Urinary bladder (tissue), 4 donors: Measurements from ENCODE around the gene MAGI2. TPM values are rescaled to one million over a fixed set of nuclear protein-coding genes. Genes with fewer than 3 reads are reported as not detected.

Source experiments
- DNase-seq: peaks from one replicate; pipeline ENCODE4 v3.0.0-alpha.2; 2015; ENCODE audit errors: extremely low spot score
- H3K27ac ChIP-seq: one replicate; pipeline ENCODE4 v1.5.1; 2013; ENCODE audit warnings: low read depth, mild to moderate bottlenecking, moderate library complexity
- H3K36me3 ChIP-seq: one replicate; pipeline ENCODE4 v1.6.1; 2013; ENCODE audit warnings: mild to moderate bottlenecking, moderate library complexity; ENCODE audit not compliant: insufficient read depth
- H3K4me1 ChIP-seq: one replicate; pipeline ENCODE4 v1.6.1; 2013; ENCODE audit warnings: mild to moderate bottlenecking, moderate library complexity; ENCODE audit not compliant: insufficient read depth
- H3K4me3 ChIP-seq: one replicate; pipeline ENCODE4 v1.5.1; 2013; ENCODE audit warnings: low read depth, low read length
- WGBS: extraction: QIAGEN DNeasy Blood & Tissue Kit; methylation state at CpG from one replicate; pipeline ENCODE4 v1.1.7; 2013; 5-methylcytosine and 5-hydroxymethylcytosine counted together
- polyA plus RNA-seq: library from polyadenylated mRNA; stranded (reverse); fragments of 200-250 nt; gene quantifications from one replicate; pipeline ENCODE4 v1.2.3, GENCODE V29; 2013
- total RNA-seq: library from RNA; depleted of rRNA; stranded (reverse); fragments of >200 nt; gene quantifications from one replicate; pipeline ENCODE4 v1.2.3, GENCODE V29; 2014
- donor health status: healthy with polysubstance abuse.
- donor health status: healthy.

The MAGI2 gene
- total and polyA plus RNA-seq, 2 donors, result 7.6 to 37.4 TPM

DNA sequence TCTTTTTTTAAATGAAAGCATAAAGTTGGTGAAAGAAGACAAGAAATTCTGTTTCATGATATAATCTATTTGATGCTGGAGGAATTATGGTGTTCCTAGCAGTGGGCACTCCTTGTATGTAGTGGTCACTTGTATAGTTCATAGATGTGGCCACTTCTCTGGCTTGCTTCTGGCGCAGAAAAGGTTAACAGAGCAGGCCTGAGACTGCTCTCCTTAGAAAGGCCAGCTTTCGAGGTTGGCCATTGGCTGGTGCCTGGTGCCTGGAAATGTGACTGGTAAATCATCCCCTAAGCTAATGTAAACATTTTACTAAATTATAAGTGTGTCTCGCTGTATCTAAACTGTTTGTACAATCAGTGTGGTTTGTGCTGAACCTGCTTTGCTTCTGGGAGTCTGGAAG is 1378.8 kb downstream of the MAGI2 start:
- 64% methylated on average over 3 of the region's 3 CpGs for WGBS
- Histone ChIP-seq H3K4me1 (no peaks in the 10 kb centered on the region), H3K4me3 (no peak overlapping the region), H3K36me3 (no peaks in the 10 kb centered on the region), H3K27ac (no peak overlapping the region)
- no peak for DNase-seq

DNA sequence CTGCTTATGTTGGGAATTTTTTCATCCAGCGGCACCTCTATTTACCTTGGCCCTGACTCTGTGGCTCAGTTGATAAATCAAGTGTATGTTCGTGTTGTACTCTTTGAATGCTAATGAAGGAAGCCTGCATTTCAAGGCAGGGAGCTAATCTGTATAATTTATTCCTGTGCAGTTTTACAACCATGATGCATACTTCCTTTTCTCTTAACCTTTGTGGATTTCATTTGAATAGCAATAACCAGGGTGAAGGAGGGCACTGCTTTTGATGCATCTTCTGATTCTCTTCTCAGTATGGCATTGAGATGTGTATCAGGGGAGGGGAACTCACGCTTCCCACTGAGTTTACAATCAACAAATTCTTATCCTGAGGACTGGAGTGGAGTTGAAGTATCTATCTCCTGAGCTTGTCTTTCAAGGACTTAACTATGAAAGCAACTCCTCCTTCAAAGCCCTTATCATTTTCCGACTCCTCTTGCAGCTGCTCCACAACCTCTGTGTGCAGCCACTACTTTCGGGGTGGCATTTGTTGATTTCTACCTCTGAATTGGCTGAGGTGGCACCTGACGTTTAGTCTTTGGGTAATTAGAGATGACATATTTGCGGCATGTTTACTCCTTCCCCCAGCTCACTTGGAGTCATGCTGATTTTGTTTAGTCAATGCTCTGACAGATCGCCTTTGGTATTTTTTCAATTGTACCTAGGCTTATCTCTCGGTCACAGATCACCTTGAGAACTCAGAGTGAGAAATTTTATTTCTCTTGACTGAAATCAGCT is 1379.7 kb downstream of the MAGI2 start:
- Histone ChIP-seq H3K4me1 (no peaks in the 10 kb centered on the region), H3K27ac (no peak overlapping the region), H3K4me3 (no peak overlapping the region), H3K36me3 (no peaks in the 10 kb centered on the region)
- 77% methylated on average over 9 of the region's 9 CpGs for WGBS
- no peak for DNase-seq

- Histone ChIP-seq H3K36me3 (no peaks in the 10 kb centered on the region), H3K27ac (no peak overlapping the region), H3K4me3 (no peak overlapping the region), H3K4me1 (no peaks in the 10 kb centered on the region)
- no peak for DNase-seq
These were observed 1381.3 kb downstream of the MAGI2 start for GRCh38 chr7:78072201-78072590.

DNA sequence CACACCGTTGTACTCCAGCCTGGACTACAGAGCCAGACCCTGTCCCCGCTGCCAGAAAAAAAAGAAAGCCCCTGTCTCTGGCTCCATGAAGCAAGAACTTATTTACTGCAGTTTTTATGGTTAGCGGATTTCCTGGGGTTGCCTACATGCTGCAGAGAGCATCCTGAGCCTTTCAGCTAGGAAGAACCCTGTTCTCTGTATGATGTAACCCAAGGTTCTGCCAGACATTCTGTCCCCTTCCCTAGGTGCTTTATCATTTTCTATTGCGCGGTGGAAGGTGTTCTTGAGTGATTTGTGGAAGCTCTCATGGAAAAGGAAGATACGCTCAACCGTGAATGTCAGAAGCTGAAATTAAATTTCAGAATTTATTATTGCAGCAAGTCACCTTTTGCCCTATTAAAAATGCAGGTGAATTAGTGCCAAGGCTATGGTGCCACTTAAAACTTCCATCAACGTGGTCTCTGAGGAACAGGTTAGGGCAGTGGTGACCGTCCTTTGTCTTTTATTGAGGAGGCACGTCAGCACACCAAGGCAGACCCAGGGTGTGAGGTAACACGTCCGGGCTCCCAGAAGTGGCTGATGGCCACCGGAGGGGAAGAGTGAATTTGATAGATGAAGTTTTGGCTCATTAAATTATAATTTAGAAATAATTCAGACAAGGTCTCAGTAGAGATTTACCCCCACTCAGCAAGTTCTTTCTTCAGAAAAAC is 1381.8 kb downstream of the MAGI2 start:
- WGBS, result 91% methylated on average over 13 of the region's 13 CpGs
- H3K4me1 ChIP-seq, result no peaks in the 10 kb centered on the region

DNA sequence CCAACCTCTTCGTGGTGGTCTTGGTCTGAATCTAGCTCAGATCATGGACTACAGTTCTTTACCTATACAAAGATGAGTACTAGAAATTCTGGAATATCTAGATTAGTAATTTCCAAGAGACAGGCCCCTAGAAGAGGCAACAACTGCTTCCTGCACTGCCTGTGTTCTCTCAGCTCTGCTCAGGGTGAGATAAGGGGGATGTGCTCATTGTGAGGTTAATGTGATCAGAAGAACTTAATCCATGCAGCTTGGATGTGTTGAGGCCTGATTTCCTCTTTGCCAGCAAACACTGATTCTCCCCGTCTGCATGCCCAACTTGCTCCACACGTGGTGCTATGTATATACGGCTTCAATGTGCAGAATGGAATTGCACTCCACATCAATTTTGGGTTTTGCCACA is 1386.9 kb downstream of the MAGI2 start:
- no peaks in the 10 kb centered on the region for H3K4me1 ChIP-seq
- H3K36me3 ChIP-seq, result no peaks in the 10 kb centered on the region
- no peak overlapping the region for H3K27ac ChIP-seq
- DNase-seq, result no peak
- 78% methylated on average over 4 of the region's 4 CpGs for WGBS
- H3K4me3 ChIP-seq, result no peak overlapping the region

More for the DNA sequence above, 1381.8 kb downstream of the MAGI2 start:
- H3K36me3 ChIP-seq, result no peaks in the 10 kb centered on the region
- no peak overlapping the region for H3K27ac ChIP-seq
- H3K4me3 ChIP-seq, result no peak overlapping the region
- DNase-seq, result no peak

- Histone ChIP-seq H3K36me3 (no peaks in the 10 kb centered on the region), H3K27ac (no peak overlapping the region), H3K4me1 (no peaks in the 10 kb centered on the region), H3K4me3 (no peak overlapping the region)
- DNase-seq, result no peak
These were observed 1389.7 kb downstream of the MAGI2 start for GRCh38 chr7:78063758-78064157.

- no peak overlapping the region for H3K27ac ChIP-seq
- WGBS, result 93% methylated on average over 3 of the region's 3 CpGs
- no peaks in the 10 kb centered on the region for H3K36me3 ChIP-seq
- DNase-seq, result no peak
- no peaks in the 10 kb centered on the region for H3K4me1 ChIP-seq
- no peak overlapping the region for H3K4me3 ChIP-seq
These were observed 1391.3 kb downstream of the MAGI2 start for GRCh38 chr7:78062214-78062613.

DNA sequence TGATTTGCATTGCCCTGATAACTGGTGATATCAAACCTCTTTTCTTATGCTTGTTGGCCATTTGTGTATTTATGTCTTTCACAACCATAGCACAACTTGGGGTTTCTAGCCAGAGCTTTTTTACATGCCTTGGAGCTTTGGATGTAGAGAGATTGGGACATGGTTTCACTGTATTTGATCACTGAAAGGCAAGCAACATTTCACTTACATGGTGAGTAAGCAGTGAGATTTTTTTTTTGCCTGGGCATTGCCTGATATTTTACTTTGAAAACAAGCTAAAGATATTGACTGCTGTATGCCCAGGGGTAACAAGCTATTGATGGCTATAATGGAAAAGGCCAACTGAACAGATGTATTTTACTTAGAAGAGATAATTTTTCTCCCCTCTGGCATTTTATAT is 1395.9 kb downstream of the MAGI2 start:
- DNase-seq, result no peak
- no peak overlapping the region for H3K27ac ChIP-seq
- H3K4me1 ChIP-seq, result no peaks in the 10 kb centered on the region
- no peak overlapping the region for H3K4me3 ChIP-seq
- no peaks in the 10 kb centered on the region for H3K36me3 ChIP-seq

- no peak overlapping the region for H3K27ac ChIP-seq
- H3K4me3 ChIP-seq, result no peak overlapping the region
- no peak for DNase-seq
- H3K4me1 ChIP-seq, result no peaks in the 10 kb centered on the region
- no peaks in the 10 kb centered on the region for H3K36me3 ChIP-seq
- 85% methylated on average over 1 of the region's 1 CpG for WGBS
These were observed 1397.9 kb downstream of the MAGI2 start for GRCh38 chr7:78055599-78055998.

GRCh38 chr7:78055001-78055573 is 1398.4 kb downstream of the MAGI2 start:
- 74% methylated on average over 3 of the region's 3 CpGs for WGBS
- H3K4me3 ChIP-seq, result no peak overlapping the region
- H3K4me1 ChIP-seq, result no peaks in the 10 kb centered on the region
- no peaks in the 10 kb centered on the region for H3K36me3 ChIP-seq
- H3K27ac ChIP-seq, result no peak overlapping the region
- DNase-seq, result no peak

- Histone ChIP-seq H3K36me3 (no peaks in the 10 kb centered on the region), H3K4me3 (no peak overlapping the region), H3K4me1 (no peaks in the 10 kb centered on the region), H3K27ac (no peak overlapping the region)
- DNase-seq, result no peak
- WGBS, result 64% methylated on average over 7 of the region's 7 CpGs
These were observed 1401.4 kb downstream of the MAGI2 start for GRCh38 chr7:78052112-78052511.

DNA sequence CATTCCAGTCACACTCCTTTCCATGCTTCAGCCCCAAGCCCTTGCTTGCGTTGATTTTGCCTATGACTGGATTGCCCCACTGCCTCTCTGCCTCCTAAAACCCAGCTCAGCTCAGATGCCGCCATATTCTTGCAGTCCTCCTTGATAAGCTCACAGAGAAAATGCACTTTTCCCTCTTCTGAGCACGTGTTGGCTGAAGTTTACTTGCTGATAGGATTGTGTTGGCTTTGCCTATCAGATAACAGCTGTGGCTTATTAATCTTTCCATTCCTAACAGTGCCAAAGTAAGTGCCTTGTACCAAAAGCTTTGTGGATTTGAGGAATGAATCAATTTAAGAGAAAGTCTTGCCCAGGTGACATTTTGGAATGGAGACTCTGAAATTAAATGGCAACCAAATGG is 1405.7 kb downstream of the MAGI2 start:
- Histone ChIP-seq H3K4me3 (no peak overlapping the region), H3K4me1 (no peaks in the 10 kb centered on the region), H3K27ac (no peak overlapping the region), H3K36me3 (no peaks in the 10 kb centered on the region)
- no peak for DNase-seq
- WGBS, result 64% methylated on average over 3 of the region's 3 CpGs

DNA sequence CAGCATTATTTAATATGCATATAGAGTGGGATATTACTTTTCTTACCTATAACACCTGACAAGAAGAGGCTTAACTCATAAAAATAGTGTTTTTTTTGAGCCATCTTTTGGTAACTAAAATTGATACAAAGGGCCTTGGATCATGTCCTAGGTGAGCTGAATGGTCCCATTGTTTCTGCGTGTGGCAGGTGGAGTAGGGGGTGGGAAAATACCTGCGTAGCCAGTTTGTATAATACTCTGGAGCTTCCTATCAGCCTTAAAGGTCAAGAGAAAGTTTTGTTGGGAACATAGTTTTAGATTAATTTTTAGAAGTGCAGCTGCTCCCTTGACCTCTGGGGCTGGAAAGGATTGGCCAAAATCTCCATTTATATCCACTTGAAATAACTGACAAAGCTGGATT is 1410.3 kb downstream of the MAGI2 start:
- H3K4me3 ChIP-seq, result no peak overlapping the region
- H3K27ac ChIP-seq, result no peak overlapping the region
- H3K4me1 ChIP-seq, result no peaks in the 10 kb centered on the region
- no peaks in the 10 kb centered on the region for H3K36me3 ChIP-seq
- DNase-seq, result no peak
- 91% methylated on average over 2 of the region's 2 CpGs for WGBS

DNA sequence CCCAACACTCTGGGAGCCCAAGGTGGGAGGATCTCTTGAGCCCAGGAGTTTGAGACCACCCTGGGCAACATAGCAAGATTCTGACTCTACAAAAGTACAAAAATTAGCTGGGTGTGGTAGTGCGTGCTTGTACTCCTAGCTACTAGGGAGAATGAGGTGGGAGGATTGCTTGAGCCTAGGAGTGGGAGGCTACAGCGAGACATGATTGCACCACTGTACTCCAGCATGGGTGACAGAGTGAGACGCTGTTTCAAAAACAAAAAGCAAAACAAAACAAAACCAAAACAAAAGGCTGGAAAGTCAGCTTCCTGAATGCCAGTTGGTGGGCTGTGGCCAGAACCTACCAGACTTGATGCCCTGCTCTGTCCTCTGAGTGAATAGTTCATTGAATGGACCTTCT is 1412.0 kb downstream of the MAGI2 start:
- no peak overlapping the region for H3K27ac ChIP-seq
- DNase-seq, result no peak
- WGBS, result 95% methylated on average over 3 of the region's 3 CpGs
- H3K4me3 ChIP-seq, result no peak overlapping the region
- no peaks in the 10 kb centered on the region for H3K4me1 ChIP-seq
- no peaks in the 10 kb centered on the region for H3K36me3 ChIP-seq
